HG03060 (cell line): ENCODE data around the gene LIPA.
"Not testable (repeated sequence)": the region's sequence is repeated elsewhere in the genome, so short reads cannot be mapped to it uniquely, and the experiment has no call there.

Source experiments
- ATAC-seq: cut with Tn5 transposase; IDR thresholded peaks from one replicate; pipeline ENCODE4 v1.9.1; 2021; ENCODE audit warnings: low read depth, moderate number of reproducible peaks; ENCODE audit not compliant: unreplicated experiment

LIPA gene

DNA sequence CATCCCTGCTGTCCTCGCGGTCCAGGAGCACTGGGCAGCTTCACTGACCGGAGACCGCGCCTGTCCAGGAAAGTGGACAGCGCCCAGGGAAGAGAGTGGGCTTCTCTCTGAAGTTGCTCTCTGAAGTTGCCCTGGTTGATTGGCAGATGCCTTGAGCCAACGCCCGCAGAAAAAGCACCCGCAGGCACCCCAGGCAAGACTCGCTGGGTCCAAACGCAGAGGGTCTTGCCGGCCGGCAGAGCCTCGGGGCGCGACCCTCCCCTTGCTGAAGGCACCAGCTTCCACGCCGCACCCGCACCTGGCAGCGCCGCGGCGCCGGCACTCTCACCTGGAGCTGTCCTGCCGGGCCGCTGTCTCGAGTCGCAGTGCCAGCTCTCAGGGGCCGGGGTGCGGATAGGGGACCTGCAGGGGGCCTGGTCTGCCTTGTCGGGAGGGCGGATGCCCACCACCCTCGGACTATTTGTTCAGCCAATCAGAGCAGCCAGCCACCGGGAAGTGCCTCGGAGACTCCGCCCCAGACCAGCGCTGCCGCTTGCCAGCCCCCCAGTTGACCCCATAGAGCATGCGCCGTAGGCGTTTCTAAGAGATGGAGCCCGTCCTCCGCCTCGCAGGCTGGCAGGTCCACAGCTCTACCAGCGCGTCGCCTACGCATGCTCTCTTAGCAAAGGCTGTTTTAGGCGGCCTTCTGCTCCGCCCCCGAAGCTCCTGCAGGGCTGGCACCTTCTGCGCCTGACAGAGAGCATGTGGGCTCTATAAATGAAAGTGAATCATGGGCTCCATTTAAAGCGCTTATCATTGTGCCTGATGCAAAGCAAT, at the start of gene LIPA:
TSS of gene LIPA (minus strand) at position 367 of the 816 bp plus-strand sequence. CDS start 4,127 bp downstream, outside the sequence.
- ATAC-seq = peak; percentile 93

DNA sequence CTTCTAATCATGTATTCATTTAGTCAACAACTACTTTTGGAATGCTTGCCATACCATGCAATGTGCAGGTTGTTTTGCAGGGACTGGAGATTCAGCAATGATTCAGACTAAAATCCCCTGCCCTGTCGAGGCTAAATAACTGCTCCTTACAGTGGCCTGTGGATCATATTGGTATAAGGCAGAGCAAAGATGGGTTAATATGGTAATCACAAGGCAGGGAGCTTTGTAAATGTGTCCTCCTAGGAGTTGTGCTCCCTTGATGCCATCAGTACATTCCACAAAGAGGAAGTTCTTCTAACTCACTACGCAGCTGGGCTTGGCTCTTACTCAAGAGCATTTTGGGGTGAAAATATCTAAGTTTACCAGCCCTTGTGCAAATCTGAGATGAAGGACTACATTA, 49.7 kb upstream of the LIPA start:
- ATAC-seq = no peak

DNA sequence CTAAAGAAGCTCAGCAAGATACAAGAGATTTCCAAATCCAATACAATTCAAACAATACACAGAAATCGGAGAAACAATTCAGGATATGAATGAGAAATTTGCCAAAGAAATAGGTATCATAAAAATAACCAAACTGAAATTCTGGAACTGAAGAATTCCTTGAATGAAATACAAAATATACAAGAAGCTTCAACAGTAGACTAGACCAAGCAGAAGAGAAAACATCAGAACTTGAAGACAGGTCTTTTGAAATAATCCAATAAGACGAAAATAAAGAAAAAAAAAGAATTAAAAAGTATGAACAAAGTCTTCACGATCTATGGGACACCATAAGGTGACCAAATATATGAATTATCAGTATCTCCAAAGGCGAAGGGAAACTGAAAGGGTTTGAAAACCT, 47.5 kb upstream of the LIPA start:
- no peak for ATAC-seq

DNA sequence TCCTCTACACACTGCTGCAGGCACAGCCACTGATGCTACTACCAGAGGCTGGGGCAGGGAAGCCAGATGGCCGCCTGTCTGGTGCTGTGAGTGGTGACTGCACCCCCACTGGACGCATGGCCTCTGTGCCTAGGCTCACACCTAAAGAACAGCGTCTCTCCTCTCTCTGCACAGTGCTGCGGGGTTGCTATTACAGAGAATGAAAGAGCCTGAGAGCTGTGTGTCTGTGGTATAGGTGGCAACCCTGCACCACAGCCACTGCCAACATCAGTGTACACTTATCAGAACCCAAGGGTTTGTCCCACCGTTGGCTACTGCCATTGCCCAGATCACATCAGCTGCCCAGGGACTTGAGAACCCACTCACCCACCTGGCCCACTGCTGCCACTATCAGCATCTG, 46.2 kb upstream of the LIPA start:
- ATAC-seq = no peak

DNA sequence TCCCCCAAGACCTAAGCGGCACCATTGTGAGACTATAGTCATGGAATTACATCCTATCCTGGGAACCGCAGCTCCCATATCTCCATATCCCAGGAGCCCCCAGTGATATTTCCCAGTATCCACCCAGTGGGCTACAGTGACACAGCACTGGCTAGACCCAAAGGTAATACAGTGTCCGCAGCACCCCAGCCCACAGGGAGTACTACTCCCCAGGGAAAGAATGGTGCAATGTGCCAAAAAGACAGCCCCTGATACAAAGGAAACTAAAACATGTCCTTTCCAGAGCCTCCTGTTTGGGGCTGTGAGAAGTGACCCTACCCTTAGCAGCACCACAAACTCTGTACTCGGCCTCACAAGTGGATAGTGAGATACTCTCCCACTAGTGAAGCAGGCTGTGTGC, 45.8 kb upstream of the LIPA start:
- no peak for ATAC-seq

DNA sequence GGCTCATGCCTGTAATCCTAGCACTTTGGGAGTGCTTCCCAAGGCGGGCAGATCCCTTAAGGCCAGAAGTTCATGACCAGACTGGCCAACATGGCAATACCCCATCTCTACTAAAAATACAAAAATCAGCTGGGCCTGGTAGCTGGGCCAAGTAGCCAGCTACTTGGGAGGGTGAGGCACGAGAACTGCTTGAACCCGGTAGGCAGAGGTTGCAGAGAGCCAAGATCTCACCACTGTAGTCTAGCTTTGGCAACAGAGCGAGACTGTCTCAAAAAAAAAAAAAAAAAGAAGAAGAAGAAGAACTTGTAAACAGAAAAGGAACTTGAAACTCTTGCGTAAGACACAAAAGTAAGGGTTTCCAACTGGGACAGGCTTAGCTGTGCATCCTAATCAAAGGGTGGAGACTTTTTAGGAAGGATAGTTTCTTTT, 44.7 kb upstream of the LIPA start:
- ATAC-seq = no peak

DNA sequence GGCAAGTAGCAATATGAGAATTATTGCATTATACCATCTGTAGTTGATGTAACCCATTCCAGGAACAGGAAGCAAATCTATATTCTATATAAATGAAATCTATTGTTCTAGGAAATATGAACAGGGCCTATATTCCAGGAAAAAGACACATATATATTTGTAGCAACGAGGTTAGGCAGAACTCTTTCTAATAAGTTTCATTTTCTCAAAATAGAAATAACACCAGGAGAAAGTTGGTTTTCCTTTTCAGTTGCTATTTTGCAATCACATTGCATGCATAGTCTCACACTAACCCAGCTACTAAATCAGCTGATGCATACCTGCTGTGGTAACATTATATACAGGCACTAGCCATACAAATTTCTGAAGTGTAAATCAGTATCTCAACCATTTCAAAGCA, 44.0 kb upstream of the LIPA start:
- no peak for ATAC-seq

DNA sequence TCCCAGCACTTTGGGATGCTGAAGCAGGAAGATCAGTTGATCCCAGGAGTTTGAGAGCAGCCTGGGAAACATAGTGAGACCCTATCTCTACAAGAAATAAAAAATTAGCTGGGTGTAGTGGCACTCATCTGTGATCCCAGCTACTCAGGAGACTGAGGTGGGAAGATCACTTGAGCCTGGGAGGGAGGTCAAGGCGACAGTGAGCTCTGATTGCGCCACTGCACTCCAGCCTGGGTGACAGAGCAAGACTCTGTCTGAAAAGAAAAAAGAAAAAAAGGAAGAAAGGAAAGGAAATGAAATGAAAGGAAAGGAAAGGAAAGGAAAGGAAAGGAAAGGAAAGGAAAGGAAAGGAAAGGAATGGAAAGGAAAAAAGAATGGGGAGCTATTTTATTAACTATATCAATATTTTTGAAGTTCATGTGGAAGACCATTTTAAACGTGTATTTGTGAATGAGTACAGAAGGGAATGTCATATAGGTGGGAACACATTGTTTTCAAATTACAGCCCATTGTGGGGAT, 43.2 kb upstream of the LIPA start:
- no peak for ATAC-seq

DNA sequence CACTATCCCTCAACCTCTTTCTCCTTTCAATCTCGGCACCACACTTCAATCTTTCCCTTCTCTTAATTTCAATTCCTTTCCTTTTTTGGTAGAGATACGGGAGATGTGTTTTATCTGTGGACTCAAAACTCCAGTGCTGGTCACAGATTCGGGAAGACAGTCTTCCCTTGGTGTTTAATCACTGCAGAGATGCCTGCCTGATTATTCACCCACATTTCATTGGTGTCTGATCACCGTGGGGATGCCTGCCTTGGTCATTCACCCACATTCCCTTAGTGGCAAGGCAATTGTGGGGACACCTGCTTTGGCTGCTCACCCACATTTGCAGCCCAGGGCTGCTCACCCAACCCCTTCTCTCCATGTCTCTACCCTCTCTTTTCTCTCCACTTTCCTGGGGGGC, 33.7 kb upstream of the LIPA start:
- not testable (repeated sequence) for ATAC-seq

DNA sequence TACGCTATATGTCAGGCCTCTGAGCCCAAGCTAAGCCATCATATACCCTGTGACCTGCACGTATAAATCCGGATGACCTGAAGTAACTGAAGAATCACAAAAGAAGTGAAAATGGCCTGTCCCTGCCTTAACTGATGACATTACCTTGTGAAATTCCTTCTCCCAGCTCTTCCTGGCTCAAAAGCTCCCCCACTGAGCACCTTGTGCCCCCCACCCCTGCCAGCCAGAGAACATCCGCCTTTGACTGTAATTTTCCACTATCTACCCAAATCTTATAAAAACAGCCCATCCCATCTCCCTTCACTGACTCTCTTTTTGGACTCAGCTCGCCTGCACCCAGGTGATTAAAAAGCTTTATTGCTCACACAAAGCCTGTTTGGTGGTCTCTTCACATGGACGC, 33.1 kb upstream of the LIPA start:
- ATAC-seq = not testable (repeated sequence)

DNA sequence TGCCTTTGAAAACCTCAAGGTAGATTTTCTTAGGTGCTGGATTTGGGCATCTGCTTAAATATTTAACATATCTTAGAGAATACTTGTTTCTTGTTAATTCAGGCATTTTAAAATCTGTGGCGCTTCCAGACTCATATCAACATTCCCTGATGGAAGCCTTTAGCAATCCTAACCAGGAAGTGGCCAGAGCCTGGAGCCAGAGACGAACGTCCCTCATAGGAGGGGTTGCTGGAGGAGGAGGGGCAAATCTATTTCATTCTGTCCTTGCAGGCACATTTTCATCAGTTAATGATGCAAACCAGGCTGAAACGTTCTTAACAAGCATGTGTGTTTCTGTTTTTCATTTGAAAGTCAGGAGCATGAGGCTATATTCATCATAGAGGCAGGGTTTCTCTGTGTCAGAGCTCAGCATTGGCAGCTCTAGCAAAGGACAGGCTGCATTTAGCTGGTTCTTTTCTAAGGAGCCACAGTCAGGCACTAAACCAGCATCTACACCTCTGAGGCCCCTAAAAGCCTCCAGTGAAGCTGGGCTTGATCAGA, 32.4 kb upstream of the LIPA start:
- no peak for ATAC-seq

DNA sequence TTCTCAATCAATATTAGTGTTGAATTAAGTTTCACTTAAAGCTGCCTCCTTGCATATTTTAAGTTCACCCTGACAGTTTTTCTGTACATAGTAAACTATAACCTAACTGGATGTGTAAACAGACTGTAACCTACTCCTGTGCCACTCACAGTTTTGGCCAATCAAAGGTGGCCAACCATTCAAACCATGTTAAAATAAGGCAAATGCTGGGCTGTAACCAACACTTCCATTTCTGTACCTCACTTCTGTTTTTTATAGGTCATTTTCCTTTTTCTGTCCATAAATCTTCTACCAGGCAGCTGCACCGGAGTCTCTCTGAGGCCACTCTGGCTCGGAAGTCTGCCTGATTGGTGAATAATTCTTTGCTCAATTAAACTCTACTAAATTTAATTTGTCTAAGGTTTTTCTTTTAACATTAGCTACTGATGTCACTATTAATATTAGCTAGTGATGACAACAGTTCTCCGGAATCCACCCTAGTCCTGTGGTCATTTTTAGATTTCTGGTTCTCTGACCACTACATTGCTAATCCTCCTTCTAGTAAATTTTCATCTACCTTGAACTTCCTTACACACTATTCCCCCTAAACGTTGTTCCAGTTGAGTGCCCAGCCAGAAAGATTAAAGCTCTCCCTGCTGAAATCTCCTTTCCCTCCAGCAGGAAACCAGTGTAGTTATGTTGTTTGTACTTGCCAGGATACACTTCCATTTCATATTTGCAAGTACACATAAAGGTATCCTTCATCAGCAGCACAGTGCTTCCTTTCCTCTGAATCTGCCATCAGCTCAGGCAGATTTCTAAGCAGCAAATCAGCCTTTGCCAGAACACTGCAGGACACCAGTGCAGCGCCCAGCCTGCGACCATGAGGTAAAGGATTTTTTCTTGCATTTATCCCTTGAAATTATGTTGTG, 31.7 kb upstream of the LIPA start:
- no peak for ATAC-seq

DNA sequence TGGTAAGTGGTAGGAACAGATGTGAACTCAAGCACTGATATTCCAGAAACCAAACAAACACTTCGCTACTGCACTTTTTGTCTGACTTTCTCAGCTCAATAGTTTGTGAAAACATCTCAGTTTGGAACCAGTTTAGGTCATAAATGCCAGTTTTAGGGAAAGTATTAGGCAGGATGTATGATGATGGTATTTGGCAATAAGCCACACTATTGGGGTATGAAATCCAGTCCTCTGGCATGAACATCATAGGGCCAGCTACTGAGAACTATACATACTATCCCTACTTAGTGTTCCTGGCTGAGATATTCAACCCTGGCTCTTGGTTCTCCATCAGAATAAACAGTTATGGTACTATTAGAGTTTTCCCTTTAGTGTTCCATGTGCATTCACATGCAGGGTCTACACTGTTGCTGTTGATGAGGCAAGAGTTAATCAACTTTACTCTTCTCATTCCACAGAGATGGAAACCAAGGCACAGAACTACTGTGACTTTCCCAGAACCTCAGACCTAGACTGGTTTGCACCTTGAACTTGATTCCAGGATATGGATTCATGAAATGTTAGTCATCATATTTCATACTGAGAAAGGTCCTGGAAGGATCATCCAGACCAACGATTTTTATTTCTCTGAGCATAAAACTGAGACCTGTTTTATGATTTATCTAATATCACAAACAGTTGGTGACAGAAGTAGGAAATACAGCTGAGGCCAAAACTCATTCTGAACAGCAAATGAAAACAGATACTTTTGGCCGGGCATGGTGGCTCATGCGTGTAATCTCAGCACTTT, 30.2 kb upstream of the LIPA start:
- ATAC-seq = no peak

DNA sequence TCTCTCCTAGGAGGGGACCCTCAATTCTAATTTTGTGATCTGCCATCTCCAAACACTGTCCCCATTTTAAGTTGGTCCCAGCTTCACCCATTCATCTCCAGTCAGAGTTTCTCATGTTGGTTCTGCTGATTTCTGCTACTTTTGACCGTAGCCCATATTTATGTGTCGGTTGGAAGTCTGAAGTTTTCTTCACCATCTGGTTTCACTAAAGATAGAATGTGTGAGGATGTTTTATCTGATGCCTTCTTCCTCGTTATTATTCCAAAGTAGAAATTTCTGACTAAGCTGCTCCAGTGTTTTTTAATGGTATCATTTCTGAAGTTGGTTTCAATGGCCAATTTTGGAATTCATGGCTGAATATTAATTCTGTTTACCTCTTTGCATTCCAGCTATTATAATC, 28.9 kb upstream of the LIPA start:
- no peak for ATAC-seq

DNA sequence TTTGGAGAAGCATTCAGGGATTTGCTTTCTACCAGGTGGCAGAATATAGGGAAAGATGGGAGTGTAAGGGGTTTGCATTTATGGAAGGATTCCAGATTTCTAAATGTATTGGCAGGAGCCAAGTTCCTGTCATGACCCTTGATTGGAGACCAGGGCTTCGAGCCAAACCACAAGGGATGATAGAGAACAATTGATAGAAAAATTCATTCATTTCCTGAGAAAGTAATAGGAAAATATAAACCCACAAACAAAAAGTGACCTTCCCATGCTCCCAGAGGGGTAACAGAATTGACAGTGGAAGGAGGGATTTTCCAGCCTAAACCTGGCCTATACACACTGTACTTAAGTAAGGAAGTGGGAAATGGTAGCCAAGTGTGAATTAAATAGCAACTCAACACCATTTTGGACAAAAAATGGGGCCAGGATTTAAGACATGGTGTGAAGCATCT, 27.9 kb upstream of the LIPA start:
- no peak for ATAC-seq

DNA sequence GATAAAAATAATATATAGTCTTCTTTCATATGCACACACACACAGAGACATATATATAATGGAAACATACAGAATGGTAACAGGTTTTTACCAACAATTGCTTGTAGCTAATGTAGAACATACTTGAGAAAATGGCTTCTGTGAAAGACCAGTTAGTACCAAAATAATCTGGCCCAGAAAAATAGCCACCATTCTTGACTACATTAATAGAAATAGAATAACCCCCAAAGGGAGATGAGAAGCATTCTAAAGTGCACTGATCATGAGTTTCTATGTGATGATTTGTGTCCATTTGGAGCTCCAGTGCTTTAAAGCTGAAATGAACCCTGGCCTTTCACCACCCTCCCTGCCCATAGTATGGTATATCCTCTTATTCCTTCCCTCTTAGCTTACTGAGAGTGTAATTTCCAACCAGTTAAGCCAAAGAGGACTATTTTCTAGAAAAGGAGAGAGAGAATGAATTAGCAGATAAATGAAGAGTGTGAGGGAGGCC, 27.4 kb upstream of the LIPA start:
- ATAC-seq = no peak

DNA sequence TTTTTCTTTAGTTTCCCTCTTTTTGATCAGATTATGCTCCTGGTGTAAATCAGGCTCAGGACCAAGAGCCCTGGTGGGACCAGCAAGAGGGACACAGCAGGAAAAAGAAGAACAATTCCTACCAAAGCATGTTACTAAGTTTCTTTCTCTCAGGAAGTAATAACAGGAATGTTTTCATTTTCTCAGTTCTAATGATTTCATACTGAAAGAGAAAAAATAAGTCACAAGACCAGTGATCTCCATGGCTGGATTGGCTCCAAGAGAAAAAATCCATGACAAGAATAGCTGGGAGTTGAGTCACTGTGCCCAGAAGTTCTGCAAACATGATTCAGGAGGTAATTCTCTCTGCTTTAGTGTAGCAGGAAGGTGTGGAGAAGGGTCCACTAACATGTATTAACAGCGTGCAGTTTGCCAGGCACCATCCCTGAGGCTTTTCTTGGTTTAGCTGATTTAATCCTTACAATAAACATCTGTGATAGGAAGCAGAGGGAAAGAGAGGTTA, 26.5 kb upstream of the LIPA start:
- no peak for ATAC-seq

DNA sequence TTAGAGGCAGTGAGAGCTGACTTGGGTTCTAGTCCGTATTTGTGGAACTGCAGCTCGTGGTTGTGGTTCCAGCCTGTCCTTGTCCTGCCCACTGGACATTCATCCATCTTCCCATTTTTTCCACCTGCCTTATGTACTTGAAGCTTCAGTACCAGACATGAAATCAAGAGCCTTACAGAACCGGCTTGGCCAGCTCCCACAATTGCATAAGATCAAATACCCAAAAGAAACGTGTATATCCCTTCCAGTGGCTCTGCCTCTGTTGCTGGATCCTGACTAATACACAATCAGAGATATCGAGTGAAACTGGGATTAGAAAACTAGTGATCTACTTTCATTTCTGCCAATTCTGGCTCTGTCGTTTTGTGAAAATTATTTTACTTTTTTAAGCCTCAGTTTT, 23.8 kb upstream of the LIPA start:
- ATAC-seq = no peak

DNA sequence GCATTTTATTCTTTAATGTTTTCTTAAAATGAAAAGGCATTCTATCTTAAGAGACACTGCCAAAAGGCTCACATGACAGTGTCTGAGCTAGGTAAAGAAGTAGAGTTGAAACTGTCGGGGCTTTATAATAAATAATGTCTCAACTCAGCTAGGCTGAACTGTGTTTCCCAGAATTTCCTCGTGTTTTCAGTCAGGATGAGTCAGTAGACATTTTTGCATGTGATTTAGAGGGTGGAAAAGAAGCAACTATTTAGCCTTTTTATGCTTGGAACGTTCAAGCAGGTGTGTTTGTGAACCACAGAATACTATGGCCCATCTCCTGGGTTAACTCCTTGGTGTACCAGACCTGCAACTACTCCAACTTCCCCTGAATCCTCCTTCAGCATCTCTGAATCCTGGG, 23.4 kb upstream of the LIPA start:
- no peak for ATAC-seq

DNA sequence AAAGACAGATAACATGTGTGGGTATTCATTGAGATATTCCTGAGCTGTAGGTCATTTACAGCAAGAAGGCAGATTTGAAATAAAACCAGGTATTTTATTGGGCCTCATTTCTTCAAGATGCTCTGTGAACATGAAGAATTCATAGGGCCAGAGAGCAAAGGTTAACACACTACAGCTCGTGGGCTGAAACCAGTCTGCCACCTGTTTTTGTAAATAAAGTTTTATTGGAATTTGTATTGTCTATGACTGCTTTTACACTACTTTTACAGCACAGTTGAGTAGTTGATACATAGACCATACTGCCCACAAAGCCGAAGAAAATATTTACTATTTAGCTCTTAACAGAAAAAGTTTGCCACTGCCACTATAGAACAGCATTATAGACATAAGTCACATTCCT, 22.1 kb upstream of the LIPA start:
- ATAC-seq = no peak
